HCT116 (cell line): ENCODE measurements around the gene ACVR1. TPM values are rescaled to one million over a fixed set of nuclear protein-coding genes. Genes with fewer than 3 reads are reported as not detected.

Source experiments
- ATAC-seq: fragments of 200-7000 bp; cut with Tn5 transposase; 2 replicates; pipeline ENCODE4 v1.9.1; 2020; ENCODE audit warnings: mild to moderate bottlenecking, moderate library complexity
- BruUV-seq: library from RNA; stranded (reverse); fragments of 400-500 nt; replicated peaks from 2 replicates; lab custom pipeline; 2021; lab: Mats Ljungman, UMichigan
- CTCF ChIA-PET: fragments of 300-600 bp; sonication (Branson Sonifier 250); formaldehyde crosslinking; loops from one replicate; lab custom pipeline; 2021; ENCODE audit warnings: antibody characterized with exemption; lab: Charles Lee
- POLR2A ChIA-PET: fragments of 300-600, 350-600 bp; sonication (Branson Sonifier 250); formaldehyde crosslinking; loops from one replicate; lab custom pipeline; 2021; ENCODE audit warnings: antibody characterized with exemption; lab: Charles Lee
- RAD21 ChIA-PET, 2 experiments: fragments of 300-600 bp; sonication (Branson Sonifier 250); formaldehyde crosslinking; loops; one replicate each; lab custom pipeline; 2023; ENCODE audit warnings: low total read pairs in 2 of 2; ENCODE audit not compliant: uncharacterized antibody in 2 of 2, unreplicated experiment in 2 of 2, low non-redundant PET in 1 of 2; lab: Charles Lee
- DNase-seq: peaks from one replicate; pipeline ENCODE4 v3.0.0-alpha.2; 2010; ENCODE audit warnings: low read depth, low spot score
- H2AFZ ChIP-seq: fragments of 200-600 bp; shearing (Covaris generic), sonication (generic); 2 replicates; pipeline ENCODE4 v1.6.1; 2017; ENCODE audit warnings: low read depth, mixed run types, mixed read lengths, antibody characterized with exemption, low read length; ENCODE audit not compliant: poor library complexity, severe bottlenecking
- H3K27ac ChIP-seq: 2 replicates; pipeline ENCODE4 v1.5.1; 2012; ENCODE audit warnings: low read depth, low read length
- H3K27me3 ChIP-seq: fragments of 200-600 bp; sonication (generic); 2 replicates; pipeline ENCODE4 v1.6.1; 2016; ENCODE audit warnings: mixed run types, low read length, mixed read lengths; ENCODE audit not compliant: insufficient read depth
- H3K36me3 ChIP-seq, 2 experiments: fragments of 200-500 bp in 1 of 2; fragments of 200-600 bp in 1 of 2; sonication (Bioruptor generic) in 1 of 2; sonication (generic) in 1 of 2; 2 replicates each; pipeline versions ENCODE4 v1.5.1 to v1.6.1; 2014 to 2016; ENCODE audit warnings: low read length in 2 of 2, inconsistent platforms in 1 of 2, mixed read lengths in 1 of 2, mixed run types in 1 of 2; ENCODE audit not compliant: insufficient read depth in 2 of 2, control insufficient read depth in 1 of 2
- H3K4me1 ChIP-seq, 2 experiments: fragments of 200-600 bp in 1 of 2; sonication (generic) in 1 of 2; 2 replicates each; pipeline versions ENCODE4 v1.5.1 to v1.6.1; 2012 to 2017; ENCODE audit warnings: low read length in 2 of 2, inconsistent platforms in 1 of 2, mild to moderate bottlenecking in 1 of 2, mixed read lengths in 1 of 2, mixed run types in 1 of 2, moderate library complexity in 1 of 2; ENCODE audit not compliant: insufficient read depth in 2 of 2, control insufficient read depth in 1 of 2
- H3K4me2 ChIP-seq: fragments of 200-600 bp; sonication (generic); 2 replicates; pipeline ENCODE4 v1.6.1; 2017; ENCODE audit warnings: mixed run types, low read length, mixed read lengths
- H3K4me3 ChIP-seq, 2 experiments: fragments of 200-600 bp in 1 of 2; sonication (generic) in 1 of 2; replicated peaks in 1 of 2; 2 replicates each; pipeline ENCODE4 v1.5.1; 2011 to 2016; ENCODE audit warnings: low read length in 2 of 2, control low read depth in 1 of 2, low read depth in 1 of 2, mild to moderate bottlenecking in 1 of 2, mixed read lengths in 1 of 2, mixed run types in 1 of 2
- H3K79me2 ChIP-seq: fragments of 200-600 bp; sonication (generic); 2 replicates; pipeline ENCODE4 v1.6.1; 2017; ENCODE audit warnings: mild to moderate bottlenecking, mixed run types, low read length, moderate library complexity, mixed read lengths; ENCODE audit not compliant: insufficient read depth
- H3K9ac ChIP-seq: fragments of 200-600 bp; sonication (generic); 2 replicates; pipeline ENCODE4 v1.6.1; 2016; ENCODE audit warnings: low read length, mixed read lengths
- H3K9me2 ChIP-seq: fragments of 200-600 bp; sonication (generic), shearing (Covaris generic); 2 replicates; pipeline ENCODE4 v1.6.1; 2017; ENCODE audit warnings: mixed run types, mild to moderate bottlenecking, moderate library complexity; ENCODE audit not compliant: insufficient read depth
- H3K9me3 ChIP-seq, 2 experiments: fragments of 200-500 bp in 1 of 2; fragments of 200-600 bp in 1 of 2; sonication (Bioruptor generic) in 1 of 2; sonication (generic) in 1 of 2; 2 replicates each; pipeline ENCODE4 v1.6.1; 2014 to 2017; ENCODE audit warnings: low read length in 2 of 2, mixed read lengths in 2 of 2, inconsistent platforms in 1 of 2, low read depth in 1 of 2, mild to moderate bottlenecking in 1 of 2, mixed run types in 1 of 2, moderate library complexity in 1 of 2; ENCODE audit not compliant: control insufficient read depth in 1 of 2, insufficient read depth in 1 of 2
- H4K20me1 ChIP-seq: fragments of 200-600 bp; sonication (generic), shearing (Covaris generic); 2 replicates; pipeline ENCODE4 v1.6.1; 2017; ENCODE audit warnings: mixed run types, mild to moderate bottlenecking, moderate library complexity; ENCODE audit not compliant: insufficient read depth
- CBX3 ChIP-seq: IDR thresholded peaks from 2 replicates; pipeline ENCODE4 v1.6.1; 2012; ENCODE audit warnings: low read depth
- CEBPB ChIP-seq: IDR thresholded peaks from 2 replicates; pipeline ENCODE4 v1.6.1; 2012; ENCODE audit warnings: low read depth
- EGR1 ChIP-seq: IDR thresholded peaks from 2 replicates; pipeline ENCODE4 v1.6.1; 2012; ENCODE audit warnings: low read depth
- EZH2 ChIP-seq: fragments of 200-600 bp; sonication (generic); IDR thresholded peaks from 2 replicates; pipeline ENCODE4 v1.6.1; 2017; ENCODE audit warnings: antibody characterized with exemption, mixed run types
- POLR2AphosphoS5 ChIP-seq: IDR thresholded peaks from 2 replicates; pipeline ENCODE4 v1.6.1; 2011; ENCODE audit warnings: mild to moderate bottlenecking, low read depth, low read length, moderate library complexity
- RAD21 ChIP-seq: IDR thresholded peaks from 2 replicates; pipeline ENCODE4 v1.6.1; 2012; ENCODE audit warnings: low read depth, mild to moderate bottlenecking
- SRF ChIP-seq: IDR thresholded peaks from 2 replicates; pipeline ENCODE4 v1.6.1; 2012; ENCODE audit warnings: low read depth
- TCF7L2 ChIP-seq: IDR thresholded peaks from 2 replicates; pipeline ENCODE4 v1.7.0; 2011; ENCODE audit warnings: borderline replicate concordance, inconsistent platforms; ENCODE audit not compliant: insufficient read depth, insufficient read length; ENCODE audit errors: extremely low read depth
- YY1 ChIP-seq: IDR thresholded peaks from 2 replicates; pipeline ENCODE4 v1.6.1; 2011; ENCODE audit warnings: low read length, low read depth, moderate library complexity, mild to moderate bottlenecking; ENCODE audit not compliant: insufficient replicate concordance; ENCODE audit errors: extremely low read depth
- ZFX ChIP-seq: fragments of 450-650 bp; IDR thresholded peaks from 2 replicates; pipeline ENCODE4 v1.6.1; 2017
- ZNF274 ChIP-seq: fragments of 200-500 bp; sonication (Bioruptor generic); IDR thresholded peaks from 2 replicates; pipeline ENCODE4 v1.6.1; 2014; ENCODE audit warnings: mild to moderate bottlenecking, low read depth, low read length, inconsistent platforms
- intact Hi-C: fragments of 100-400 bp; cut with micrococcal nuclease; formaldehyde crosslinking; loops from 2 replicates; pipeline ENCODE4 v1.10.0; 2022
- total RNA-seq: library from RNA; stranded (reverse); gene quantifications from one replicate; pipeline ENCODE4 v1.2.1, GENCODE V29; 2021; ENCODE audit not compliant: unreplicated experiment
- TF ChIP-seq, protein P1 (sequence below): IDR thresholded peaks from 2 replicates; pipeline ENCODE4 v1.6.1; 2011; ENCODE audit warnings: mild to moderate bottlenecking, low read length, moderate library complexity; ENCODE audit not compliant: insufficient replicate concordance; ENCODE audit errors: extremely low read depth
- TF ChIP-seq, protein P2 (sequence below): IDR thresholded peaks from 2 replicates; pipeline ENCODE4 v1.6.1; 2012
- TF ChIP-seq, protein P3 (sequence below): IDR thresholded peaks from 2 replicates; pipeline ENCODE4 v1.6.1; 2012

ACVR1 gene
- total RNA-seq, 1 experiment from 2014 or later, result 16.9 TPM

DNA sequence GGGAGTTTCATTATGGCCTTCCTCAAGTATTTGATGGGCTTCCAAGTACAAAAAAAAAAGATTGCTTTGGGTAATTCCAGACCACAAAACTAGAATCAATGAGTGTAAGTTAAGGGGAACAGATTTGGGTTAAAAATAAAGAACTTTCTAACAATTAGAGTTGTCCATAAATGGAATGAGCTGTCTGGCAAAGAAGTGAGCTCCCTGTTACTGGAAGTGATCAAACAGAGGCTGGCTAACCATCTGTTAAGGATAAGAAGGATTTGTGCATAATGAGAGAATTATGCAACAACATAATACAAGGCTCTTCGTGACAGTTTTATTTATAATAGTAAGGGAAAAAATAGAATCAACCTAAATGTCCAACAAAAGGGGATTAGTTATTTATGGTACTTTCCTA is 44.6 kb upstream of the ACVR1 start:
- ChIA-PET CTCF (no interaction called here), POLR2A (no interaction called here), RAD21 (no interaction called here)
- H2AFZ ChIP-seq, result no peak overlapping the region
- no peak overlapping the region for H3K9ac ChIP-seq
- no peaks in the 10 kb centered on the region for H3K79me2 ChIP-seq
- no peaks in the 10 kb centered on the region for H3K27me3 ChIP-seq
- no peak overlapping the region for H3K4me2 ChIP-seq
- H3K4me3 ChIP-seq, result no peak overlapping the region
- no peaks in the 10 kb centered on the region for H3K9me3 ChIP-seq
- TF ChIP-seq, protein P1, sequence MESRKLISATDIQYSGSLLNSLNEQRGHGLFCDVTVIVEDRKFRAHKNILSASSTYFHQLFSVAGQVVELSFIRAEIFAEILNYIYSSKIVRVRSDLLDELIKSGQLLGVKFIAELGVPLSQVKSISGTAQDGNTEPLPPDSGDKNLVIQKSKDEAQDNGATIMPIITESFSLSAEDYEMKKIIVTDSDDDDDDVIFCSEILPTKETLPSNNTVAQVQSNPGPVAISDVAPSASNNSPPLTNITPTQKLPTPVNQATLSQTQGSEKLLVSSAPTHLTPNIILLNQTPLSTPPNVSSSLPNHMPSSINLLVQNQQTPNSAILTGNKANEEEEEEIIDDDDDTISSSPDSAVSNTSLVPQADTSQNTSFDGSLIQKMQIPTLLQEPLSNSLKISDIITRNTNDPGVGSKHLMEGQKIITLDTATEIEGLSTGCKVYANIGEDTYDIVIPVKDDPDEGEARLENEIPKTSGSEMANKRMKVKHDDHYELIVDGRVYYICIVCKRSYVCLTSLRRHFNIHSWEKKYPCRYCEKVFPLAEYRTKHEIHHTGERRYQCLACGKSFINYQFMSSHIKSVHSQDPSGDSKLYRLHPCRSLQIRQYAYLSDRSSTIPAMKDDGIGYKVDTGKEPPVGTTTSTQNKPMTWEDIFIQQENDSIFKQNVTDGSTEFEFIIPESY, result no peak
- TF ChIP-seq YY1 (no peak), EGR1 (no peak), CEBPB (no peak), CBX3 (no peak), SRF (no peak), EZH2 (no peak), RAD21 (no peak), TCF7L2 (no peak), ZFX (no peak), POLR2AphosphoS5 (no peak), ZNF274 (no peak)
- TF ChIP-seq, protein P2, sequence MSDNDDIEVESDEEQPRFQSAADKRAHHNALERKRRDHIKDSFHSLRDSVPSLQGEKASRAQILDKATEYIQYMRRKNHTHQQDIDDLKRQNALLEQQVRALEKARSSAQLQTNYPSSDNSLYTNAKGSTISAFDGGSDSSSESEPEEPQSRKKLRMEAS, result no peak
- TF ChIP-seq, protein P3, sequence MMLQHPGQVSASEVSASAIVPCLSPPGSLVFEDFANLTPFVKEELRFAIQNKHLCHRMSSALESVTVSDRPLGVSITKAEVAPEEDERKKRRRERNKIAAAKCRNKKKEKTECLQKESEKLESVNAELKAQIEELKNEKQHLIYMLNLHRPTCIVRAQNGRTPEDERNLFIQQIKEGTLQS, result no peak
- intact Hi-C loops, result no loop called here
- no peaks in the 10 kb centered on the region for H3K9me2 ChIP-seq
- H3K4me1 ChIP-seq, result no peaks in the 10 kb centered on the region
- no peak for DNase-seq
- H3K27ac ChIP-seq, result no peak overlapping the region
- no peak for ATAC-seq
- no peaks in the 10 kb centered on the region for H3K36me3 ChIP-seq
- no TSS peak for BruUV-seq
- H4K20me1 ChIP-seq, result no peaks in the 10 kb centered on the region
